Measurements from ENCODE around the gene FHOD3. TPM values are rescaled to one million over a fixed set of nuclear protein-coding genes. Genes with fewer than 3 reads are reported as not detected.
"Not testable (repeated sequence)": the region's sequence is repeated elsewhere in the genome, so short reads cannot be mapped to it uniquely, and the experiment has no call there.

FHOD3 gene
- polyA plus RNA-seq, 4 donors: 0.22 to 8.1 (median 1.9) TPM

DNA sequence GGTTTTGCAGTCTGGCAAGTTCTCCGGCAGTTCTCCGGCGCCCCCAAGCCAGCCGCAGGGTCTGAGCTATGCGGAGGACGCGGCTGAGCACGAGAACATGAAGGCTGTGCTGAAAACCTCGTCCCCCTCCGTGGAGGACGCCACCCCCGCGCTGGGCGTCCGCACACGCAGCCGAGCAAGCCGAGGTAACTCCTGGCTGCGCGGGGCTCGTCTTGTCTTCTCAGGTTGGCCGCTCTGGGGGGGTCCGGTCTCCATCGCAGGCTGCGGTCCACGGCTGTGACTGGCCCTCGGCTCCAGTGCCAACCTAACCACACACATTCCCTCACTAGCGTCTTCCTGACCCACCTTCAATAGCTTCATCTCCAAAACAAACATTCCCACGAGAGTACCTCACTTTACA, 463.1 kb downstream of the FHOD3 start:
- 94% methylated on average over 29 of the region's 29 CpGs for WGBS, 3 donors
- FAIRE-seq (no peak), DNase-seq (no peak)
- H3K36me3 ChIP-seq (ENCODE audit: control insufficient read depth in 3 of 3, insufficient read depth in 2 of 3, low read depth in 1 of 3, low read length in 3 of 3): no peaks in the 10 kb centered on the region
- peaks cover 0 to 3% (median 0%) of the 10 kb centered on the region in 3 donors for H3K4me1 ChIP-seq (ENCODE audit: control insufficient read depth in 3 of 3, insufficient read depth in 2 of 3, low read depth in 1 of 3, low read length in 2 of 3)
- no peak overlapping the region for H3K4me3 ChIP-seq (ENCODE audit: low read depth in 1 of 3, low read length in 3 of 3)
- no peak overlapping the region for H3K27ac ChIP-seq (ENCODE audit: low read depth in 1 of 3, low read length in 2 of 3)
- H3K9me3 ChIP-seq (ENCODE audit: control insufficient read depth in 2 of 2, insufficient read depth in 1 of 2, low read depth in 1 of 2, low read length in 1 of 2): peaks cover 0 to 2% of the 10 kb centered on the region in 2 donors
- H3K27me3 ChIP-seq (ENCODE audit: control insufficient read depth in 3 of 3, insufficient read depth in 3 of 3, low read length in 3 of 3): no peaks in the 10 kb centered on the region

GRCh38 chr18:36761186-36761698, 463.7 kb downstream of the FHOD3 start:
- DNase-seq: no peak
- H3K4me3 ChIP-seq (ENCODE audit: low read depth in 1 of 3, low read length in 3 of 3): no peak overlapping the region
- no peaks in the 10 kb centered on the region for H3K36me3 ChIP-seq (ENCODE audit: control insufficient read depth in 3 of 3, insufficient read depth in 2 of 3, low read depth in 1 of 3, low read length in 3 of 3)
- peaks cover 0 to 2% of the 10 kb centered on the region in 2 donors for H3K9me3 ChIP-seq (ENCODE audit: control insufficient read depth in 2 of 2, insufficient read depth in 1 of 2, low read depth in 1 of 2, low read length in 1 of 2)
- no peaks in the 10 kb centered on the region for H3K27me3 ChIP-seq (ENCODE audit: control insufficient read depth in 3 of 3, insufficient read depth in 3 of 3, low read length in 3 of 3)
- H3K27ac ChIP-seq (ENCODE audit: low read depth in 1 of 3, low read length in 2 of 3): no peak overlapping the region
- peaks cover 0 to 3% (median 0%) of the 10 kb centered on the region in 3 donors for H3K4me1 ChIP-seq (ENCODE audit: control insufficient read depth in 3 of 3, insufficient read depth in 2 of 3, low read depth in 1 of 3, low read length in 2 of 3)
- WGBS, 3 donors: 86 to 89% (median 88%) methylated on average over 12 of the region's 12 CpGs
- FAIRE-seq: no peak

- no peak overlapping the region for H3K4me3 ChIP-seq (ENCODE audit: low read depth in 1 of 3, low read length in 3 of 3)
- no peaks in the 10 kb centered on the region for H3K36me3 ChIP-seq (ENCODE audit: control insufficient read depth in 3 of 3, insufficient read depth in 2 of 3, low read depth in 1 of 3, low read length in 3 of 3)
- peaks cover 0 to 3% (median 0%) of the 10 kb centered on the region in 3 donors for H3K4me1 ChIP-seq (ENCODE audit: control insufficient read depth in 3 of 3, insufficient read depth in 2 of 3, low read depth in 1 of 3, low read length in 2 of 3)
- no peak overlapping the region for H3K27ac ChIP-seq (ENCODE audit: low read depth in 1 of 3, low read length in 2 of 3)
- FAIRE-seq (no peak), DNase-seq (no peak)
- 83 to 93% (median 83%) methylated on average over 2 of the region's 2 CpGs for WGBS, 3 donors
- H3K9me3 ChIP-seq (ENCODE audit: control insufficient read depth in 2 of 2, insufficient read depth in 1 of 2, low read depth in 1 of 2, low read length in 1 of 2): peaks cover 0 to 2% of the 10 kb centered on the region in 2 donors
- no peaks in the 10 kb centered on the region for H3K27me3 ChIP-seq (ENCODE audit: control insufficient read depth in 3 of 3, insufficient read depth in 3 of 3, low read length in 3 of 3)
Observed at GRCh38 chr18:36762074-36762473, 464.6 kb downstream of the FHOD3 start.

- not testable (repeated sequence) for DNase-seq; H3K9me3 ChIP-seq (ENCODE audit: control insufficient read depth in 2 of 2, insufficient read depth in 1 of 2, low read depth in 1 of 2, low read length in 1 of 2); H3K36me3 ChIP-seq (ENCODE audit: control insufficient read depth in 3 of 3, insufficient read depth in 2 of 3, low read depth in 1 of 3, low read length in 3 of 3); H3K4me3 ChIP-seq (ENCODE audit: low read depth in 1 of 3, low read length in 3 of 3); H3K27me3 ChIP-seq (ENCODE audit: control insufficient read depth in 3 of 3, insufficient read depth in 3 of 3, low read length in 3 of 3); H3K4me1 ChIP-seq (ENCODE audit: control insufficient read depth in 3 of 3, insufficient read depth in 2 of 3, low read depth in 1 of 3, low read length in 2 of 3); H3K27ac ChIP-seq (ENCODE audit: low read depth in 1 of 3, low read length in 2 of 3)
- 95 to 97% (median 96%) methylated on average over 24 to 25 of the region's 26 CpGs for WGBS, 3 donors
- FAIRE-seq: peak; percentile 99
Observed at GRCh38 chr18:36762965-36763364, 465.5 kb downstream of the FHOD3 start.

DNA sequence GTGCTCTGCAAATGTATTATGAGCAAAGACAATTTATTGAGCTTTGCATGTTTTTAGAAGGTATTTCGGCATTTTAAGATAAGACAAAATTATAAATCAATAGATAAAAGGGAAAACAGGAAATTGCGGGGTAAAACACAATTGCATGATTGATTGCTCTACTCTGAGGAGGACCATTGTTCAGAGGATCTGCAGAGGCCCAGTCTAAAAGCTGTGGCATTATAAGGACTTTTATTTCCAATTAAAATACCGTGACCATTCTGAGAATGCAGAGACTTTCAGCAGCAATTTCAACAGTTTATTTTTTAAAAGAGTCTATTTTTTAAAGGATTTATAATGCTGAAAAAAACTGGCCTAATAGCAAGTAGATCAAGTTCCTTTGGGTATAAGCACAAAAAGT, 469.3 kb downstream of the FHOD3 start:
- 23 to 37% (median 32%) methylated on average over 3 of the region's 3 CpGs for WGBS, 3 donors
- H3K9me3 ChIP-seq (ENCODE audit: control insufficient read depth in 2 of 2, insufficient read depth in 1 of 2, low read depth in 1 of 2, low read length in 1 of 2): peaks cover 0 to 2% of the 10 kb centered on the region in 2 donors
- DNase-seq (no peak), FAIRE-seq (no peak)
- H3K4me1 ChIP-seq (ENCODE audit: control insufficient read depth in 3 of 3, insufficient read depth in 2 of 3, low read depth in 1 of 3, low read length in 2 of 3): no peaks in the 10 kb centered on the region
- no peak overlapping the region for H3K27ac ChIP-seq (ENCODE audit: low read depth in 1 of 3, low read length in 2 of 3)
- H3K27me3 ChIP-seq (ENCODE audit: control insufficient read depth in 3 of 3, insufficient read depth in 3 of 3, low read length in 3 of 3): no peaks in the 10 kb centered on the region
- H3K4me3 ChIP-seq (ENCODE audit: low read depth in 1 of 3, low read length in 3 of 3): no peak overlapping the region
- H3K36me3 ChIP-seq (ENCODE audit: control insufficient read depth in 3 of 3, insufficient read depth in 2 of 3, low read depth in 1 of 3, low read length in 3 of 3): peaks cover 0 to 2% (median 0%) of the 10 kb centered on the region in 3 donors

DNA sequence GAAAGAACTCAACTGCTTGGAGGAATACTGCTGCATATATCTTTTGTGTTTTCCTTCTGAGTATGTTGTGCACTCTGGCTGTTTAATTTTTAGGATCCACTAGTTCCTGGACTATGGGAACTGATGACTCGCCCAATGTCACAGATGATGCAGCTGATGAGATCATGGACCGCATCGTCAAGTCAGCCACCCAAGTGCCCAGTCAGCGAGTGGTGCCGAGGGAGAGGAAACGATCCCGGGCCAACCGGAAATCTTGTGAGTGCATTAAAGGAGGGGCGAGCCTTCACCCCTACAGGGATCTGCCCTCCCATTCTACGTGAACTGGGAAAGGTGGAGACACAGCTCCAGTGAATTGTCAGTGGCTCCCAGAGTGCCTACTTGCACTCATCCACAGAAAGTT, 471.7 kb downstream of the FHOD3 start:
- H3K4me3 ChIP-seq (ENCODE audit: low read depth in 1 of 3, low read length in 3 of 3): no peak overlapping the region
- DNase-seq (no peak), FAIRE-seq (no peak)
- H3K36me3 ChIP-seq (ENCODE audit: control insufficient read depth in 3 of 3, insufficient read depth in 2 of 3, low read depth in 1 of 3, low read length in 3 of 3): peaks cover 0 to 2% (median 0%) of the 10 kb centered on the region in 3 donors
- H3K9me3 ChIP-seq (ENCODE audit: control insufficient read depth in 2 of 2, insufficient read depth in 1 of 2, low read depth in 1 of 2, low read length in 1 of 2): peaks cover 0 to 2% of the 10 kb centered on the region in 2 donors
- H3K27ac ChIP-seq (ENCODE audit: low read depth in 1 of 3, low read length in 2 of 3): no peak overlapping the region
- WGBS, 3 donors: 93 to 96% (median 96%) methylated on average over 10 of the region's 10 CpGs
- H3K27me3 ChIP-seq (ENCODE audit: control insufficient read depth in 3 of 3, insufficient read depth in 3 of 3, low read length in 3 of 3): no peaks in the 10 kb centered on the region
- H3K4me1 ChIP-seq (ENCODE audit: control insufficient read depth in 3 of 3, insufficient read depth in 2 of 3, low read depth in 1 of 3, low read length in 2 of 3): no peaks in the 10 kb centered on the region

- WGBS, 3 donors: 75 to 79% (median 77%) methylated on average over 6 of the region's 6 CpGs
- Histone ChIP-seq H3K27me3 (ENCODE audit: control insufficient read depth in 3 of 3, insufficient read depth in 3 of 3, low read length in 3 of 3) (no peaks in the 10 kb centered on the region), H3K9me3 (ENCODE audit: control insufficient read depth in 2 of 2, insufficient read depth in 1 of 2, low read depth in 1 of 2, low read length in 1 of 2) (peaks cover 0 to 2% of the 10 kb centered on the region in 2 donors), H3K36me3 (ENCODE audit: control insufficient read depth in 3 of 3, insufficient read depth in 2 of 3, low read depth in 1 of 3, low read length in 3 of 3) (peaks cover 0 to 2% (median 0%) of the 10 kb centered on the region in 3 donors), H3K27ac (ENCODE audit: low read depth in 1 of 3, low read length in 2 of 3) (no peak overlapping the region), H3K4me3 (ENCODE audit: low read depth in 1 of 3, low read length in 3 of 3) (no peak overlapping the region), H3K4me1 (ENCODE audit: control insufficient read depth in 3 of 3, insufficient read depth in 2 of 3, low read depth in 1 of 3, low read length in 2 of 3) (no peaks in the 10 kb centered on the region)
- DNase-seq (peak in 1 of 2 donors; percentile 11), FAIRE-seq (no peak)
Observed at GRCh38 chr18:36769611-36770314, 472.2 kb downstream of the FHOD3 start.

DNA sequence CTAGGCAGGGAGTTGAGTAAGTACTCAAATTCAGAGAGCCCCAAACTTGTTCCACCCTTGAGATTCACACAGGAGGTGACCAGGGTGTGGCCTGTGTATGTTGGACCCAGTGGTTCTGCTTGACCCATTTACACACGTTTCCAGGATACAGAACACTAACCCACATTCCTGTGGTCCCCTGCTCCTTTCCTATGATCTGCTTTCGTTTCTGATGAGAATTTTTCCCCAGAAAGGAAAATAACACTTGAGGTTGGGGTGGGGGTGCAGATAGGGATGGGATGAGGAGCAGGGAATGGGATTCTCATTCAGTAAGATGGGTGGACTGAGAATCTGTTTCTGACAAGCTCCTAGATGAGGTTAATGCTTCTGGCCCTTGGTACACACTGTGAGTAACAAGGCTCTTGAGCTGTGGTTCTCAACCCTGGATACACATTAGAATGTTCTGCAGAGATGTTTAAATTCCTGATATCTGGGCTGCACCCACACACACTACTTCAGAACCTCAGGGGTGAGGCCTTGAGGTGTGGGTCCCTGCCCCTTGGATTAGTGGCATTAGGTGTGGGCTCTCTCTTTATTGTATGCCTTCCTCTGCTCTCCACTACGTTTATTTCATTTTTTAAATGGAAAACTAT, 472.9 kb downstream of the FHOD3 start:
- Histone ChIP-seq H3K27me3 (ENCODE audit: control insufficient read depth in 3 of 3, insufficient read depth in 3 of 3, low read length in 3 of 3) (no peaks in the 10 kb centered on the region), H3K4me1 (ENCODE audit: control insufficient read depth in 3 of 3, insufficient read depth in 2 of 3, low read depth in 1 of 3, low read length in 2 of 3) (no peaks in the 10 kb centered on the region), H3K4me3 (ENCODE audit: low read depth in 1 of 3, low read length in 3 of 3) (no peak overlapping the region), H3K9me3 (ENCODE audit: control insufficient read depth in 2 of 2, insufficient read depth in 1 of 2, low read depth in 1 of 2, low read length in 1 of 2) (no peaks in the 10 kb centered on the region), H3K27ac (ENCODE audit: low read depth in 1 of 3, low read length in 2 of 3) (no peak overlapping the region), H3K36me3 (ENCODE audit: control insufficient read depth in 3 of 3, insufficient read depth in 2 of 3, low read depth in 1 of 3, low read length in 3 of 3) (peaks cover 0 to 2% (median 0%) of the 10 kb centered on the region in 3 donors)
- FAIRE-seq (no peak), DNase-seq (no peak)
- 64 to 79% (median 72%) methylated on average over 3 of the region's 3 CpGs for WGBS, 3 donors

All from small intestine (tissue), 7 donors.